Stimulated activated CD8-positive, alpha-beta memory T cell treated with anti-CD3 and anti-CD28 coated beads, Interleukin-7, amount 100 ng/mL, for 4 hours (primary cell): ENCODE data around the gene LAMA3.

Experiments used
- DNase-seq, 2 donors: peaks; one replicate each; pipeline ENCODE4 v3.0.0-alpha.2; 2020; ENCODE audit warnings: low read depth in 2 of 2

Gene LAMA3

DNA sequence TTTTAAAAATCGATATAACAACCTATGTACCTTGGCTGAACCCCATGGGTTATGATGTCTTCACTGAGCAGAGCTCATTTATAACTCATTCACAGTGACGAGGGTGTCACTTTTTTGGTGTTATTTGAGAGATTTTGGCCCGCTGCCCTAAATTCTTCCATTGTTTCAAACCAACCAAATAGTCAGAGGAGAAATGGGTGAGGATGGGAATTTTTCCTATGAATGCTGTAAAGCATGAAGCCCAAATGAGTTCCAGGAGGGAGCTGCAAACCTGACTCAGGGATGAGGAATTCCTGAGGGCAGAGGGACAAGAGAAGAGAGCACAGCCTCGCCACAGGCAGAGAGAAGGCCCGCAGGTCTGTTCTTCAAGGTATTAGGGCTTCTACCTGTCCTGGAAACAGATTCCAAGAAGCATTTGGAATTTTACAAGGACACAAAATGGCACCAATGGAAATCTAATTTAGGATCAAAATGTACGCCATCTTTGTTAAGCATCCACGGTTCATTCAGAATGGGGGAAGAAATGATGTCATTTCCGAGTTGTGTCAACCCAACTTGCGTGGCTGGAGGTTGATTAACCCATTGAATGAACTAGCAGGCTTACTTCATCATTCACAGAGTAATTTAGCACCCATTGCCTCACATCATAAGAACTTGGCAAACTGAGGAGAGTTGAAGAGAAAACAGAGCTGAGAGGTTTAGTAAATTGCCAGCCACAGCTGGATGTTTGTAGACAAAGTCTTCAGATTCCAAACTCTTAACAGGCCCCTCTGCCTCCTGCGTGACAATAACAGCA is 133.5 kb downstream of the LAMA3 start:
- DNase-seq = no peak

DNA sequence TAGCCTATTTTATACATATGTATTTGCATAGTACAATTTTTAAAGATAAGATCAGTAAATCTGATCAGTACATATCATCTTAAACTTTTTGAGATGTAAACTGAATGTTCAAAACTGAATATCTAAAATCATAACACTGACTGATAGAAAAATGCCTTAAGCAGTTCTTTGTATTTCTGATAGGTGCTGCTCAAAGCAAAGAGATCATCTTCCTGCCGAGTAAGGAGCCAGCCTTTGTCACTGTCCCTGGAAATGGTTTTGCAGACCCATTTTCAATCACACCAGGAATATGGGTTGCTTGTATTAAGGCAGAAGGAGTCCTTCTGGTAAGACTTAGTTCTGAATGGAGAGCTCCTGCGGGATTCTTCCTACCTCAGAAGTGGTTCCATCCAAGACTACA is 135.0 kb downstream of the LAMA3 start:
- DNase-seq = no peak

GRCh38 chr18:23824669-23825068 is 135.4 kb downstream of the LAMA3 start:
- no peak for DNase-seq

DNA sequence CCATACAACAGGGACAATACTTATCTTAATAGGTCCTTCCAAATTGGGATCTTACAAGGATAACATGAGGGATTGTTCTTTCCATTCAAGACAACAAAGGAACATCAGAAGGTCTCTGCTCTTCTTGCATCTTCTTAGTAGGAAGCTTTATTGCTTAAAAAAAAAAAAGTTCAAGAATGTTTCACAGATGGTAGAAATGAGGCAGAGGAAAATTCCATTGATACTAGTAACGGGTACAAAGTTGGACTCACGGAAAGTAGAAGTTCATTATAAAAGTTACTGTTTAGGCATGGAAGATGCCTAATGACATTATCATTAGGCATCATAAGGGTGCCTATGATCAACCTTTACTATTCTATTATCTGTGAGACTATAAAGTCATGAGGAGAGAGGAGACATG is 136.2 kb downstream of the LAMA3 start:
- DNase-seq = no peak

DNA sequence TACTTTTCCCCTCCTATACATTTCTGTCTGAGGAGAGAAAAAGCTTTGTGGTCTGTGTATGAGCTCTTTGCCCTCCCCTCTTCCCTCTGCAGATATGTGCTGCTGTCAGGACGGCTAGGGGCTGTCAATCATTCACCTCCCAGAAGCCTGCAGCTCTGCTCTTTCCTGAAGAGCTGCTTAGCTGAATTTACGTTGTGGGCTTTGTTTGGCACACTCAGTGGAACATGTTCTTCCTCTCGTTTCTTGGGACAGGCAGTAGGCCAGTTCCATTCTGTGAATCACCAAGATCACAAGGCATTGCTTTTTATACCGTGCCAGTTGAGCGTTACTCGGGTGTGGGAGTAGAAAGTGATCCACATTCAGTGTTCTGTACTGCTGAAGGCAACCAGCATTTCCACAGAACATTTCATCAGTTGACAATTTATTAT is 136.7 kb downstream of the LAMA3 start:
- no peak for DNase-seq

DNA sequence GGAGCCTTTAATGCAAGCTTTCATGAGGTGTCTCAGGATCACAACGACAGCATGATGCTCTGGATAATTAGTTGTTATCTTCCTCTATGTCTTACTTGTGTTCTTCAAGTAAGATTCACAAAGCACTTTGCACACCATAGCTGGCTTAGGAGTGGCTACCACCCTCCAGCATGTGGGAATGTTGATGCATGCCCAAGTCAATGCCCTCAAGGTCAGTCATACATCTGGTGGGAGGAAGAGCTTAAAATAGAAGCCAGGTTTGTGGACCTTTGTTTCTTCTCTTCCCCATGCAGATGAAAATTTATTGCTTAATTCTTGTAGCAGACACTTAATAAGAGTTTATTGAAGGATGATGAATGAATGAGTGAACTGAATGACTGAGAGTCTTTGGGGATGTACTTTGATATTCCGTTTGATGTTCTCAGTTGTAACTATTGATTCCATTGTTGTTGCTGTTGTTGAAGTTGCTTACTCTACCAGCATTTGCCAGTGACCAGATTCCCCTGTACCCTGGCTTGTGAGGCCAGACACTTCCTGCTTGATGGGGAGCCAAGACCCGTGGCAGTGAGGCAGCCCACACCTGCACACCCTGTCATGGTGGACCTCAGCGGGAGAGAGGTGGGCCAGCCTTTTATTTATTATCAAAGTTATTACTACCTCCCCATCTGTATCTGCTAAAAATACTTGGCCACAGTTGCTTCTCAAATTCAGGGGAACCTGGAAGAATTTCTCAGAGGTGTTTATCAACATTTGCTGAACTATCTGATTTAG is 137.8 kb downstream of the LAMA3 start:
- DNase-seq = no peak

- DNase-seq = no peak
These were observed 138.4 kb downstream of the LAMA3 start for GRCh38 chr18:23827681-23828080.

- peak; percentile 13 to 35 for DNase-seq
These were observed 139.2 kb downstream of the LAMA3 start for GRCh38 chr18:23828426-23828825.

- no peak for DNase-seq
These were observed 143.7 kb downstream of the LAMA3 start for GRCh38 chr18:23832911-23833310.

GRCh38 chr18:23833714-23834113 is 144.5 kb downstream of the LAMA3 start:
- DNase-seq = no peak

DNA sequence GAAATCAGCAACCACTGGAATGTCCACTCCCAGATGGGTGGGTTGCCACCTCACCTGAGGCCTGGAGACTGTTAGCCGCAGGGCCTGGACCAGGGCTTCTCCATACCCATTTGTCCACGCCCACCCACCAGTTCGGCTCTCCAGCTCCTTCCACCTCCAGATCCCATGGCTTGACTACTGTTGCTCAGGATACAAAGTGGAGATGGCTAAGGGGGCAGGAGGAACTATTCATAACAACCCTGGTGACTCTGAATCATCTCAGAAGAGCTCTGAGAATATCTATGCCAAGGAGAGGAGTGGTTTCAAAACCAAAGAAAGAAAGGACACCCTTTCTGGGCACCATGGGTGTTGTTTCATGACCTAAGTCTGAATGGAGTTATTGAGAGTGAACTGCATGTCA is 145.8 kb downstream of the LAMA3 start:
- no peak for DNase-seq

GRCh38 chr18:23835506-23835905 is 146.3 kb downstream of the LAMA3 start:
- no peak for DNase-seq

DNA sequence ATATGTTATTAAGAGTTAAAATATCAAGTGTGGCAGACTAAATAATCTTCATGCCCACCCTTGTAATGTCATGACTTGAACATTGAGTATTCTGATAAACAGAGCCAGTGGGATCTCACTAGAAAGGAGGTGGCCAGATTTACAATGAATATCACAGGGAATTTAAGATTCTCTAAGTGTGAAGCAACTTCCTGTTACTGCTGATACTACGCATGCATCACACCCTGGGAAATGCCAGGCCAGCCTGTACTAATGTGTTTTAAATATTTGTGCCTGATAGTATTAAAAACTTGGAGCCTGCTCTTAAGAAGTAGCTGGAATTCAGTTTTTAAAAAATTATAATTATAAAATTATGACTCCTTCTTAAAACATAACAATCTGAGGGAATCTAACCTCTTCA is 148.3 kb downstream of the LAMA3 start:
- no peak for DNase-seq

- no peak for DNase-seq
These were observed 149.0 kb downstream of the LAMA3 start for GRCh38 chr18:23838233-23838632.

- no peak for DNase-seq
These were observed 149.6 kb downstream of the LAMA3 start for GRCh38 chr18:23838801-23839366.

DNA sequence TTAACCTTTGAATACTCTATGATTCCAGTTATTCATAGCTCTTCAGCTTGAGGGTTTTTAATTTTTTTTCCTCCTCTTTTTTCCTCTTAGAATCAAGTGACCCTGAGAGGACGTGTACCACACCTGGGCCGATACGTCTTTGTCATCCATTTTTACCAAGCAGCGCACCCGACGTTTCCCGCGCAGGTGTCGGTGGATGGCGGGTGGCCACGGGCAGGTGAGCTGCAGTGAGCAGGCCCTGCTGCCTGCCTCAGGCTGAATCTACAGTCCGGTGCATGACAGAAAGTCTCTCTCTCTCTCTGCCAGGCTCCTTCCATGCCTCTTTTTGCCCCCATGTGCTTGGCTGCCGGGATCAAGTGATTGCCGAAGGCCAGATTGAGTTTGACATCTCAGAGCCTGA is 153.1 kb downstream of the LAMA3 start:
- DNase-seq = no peak

DNA sequence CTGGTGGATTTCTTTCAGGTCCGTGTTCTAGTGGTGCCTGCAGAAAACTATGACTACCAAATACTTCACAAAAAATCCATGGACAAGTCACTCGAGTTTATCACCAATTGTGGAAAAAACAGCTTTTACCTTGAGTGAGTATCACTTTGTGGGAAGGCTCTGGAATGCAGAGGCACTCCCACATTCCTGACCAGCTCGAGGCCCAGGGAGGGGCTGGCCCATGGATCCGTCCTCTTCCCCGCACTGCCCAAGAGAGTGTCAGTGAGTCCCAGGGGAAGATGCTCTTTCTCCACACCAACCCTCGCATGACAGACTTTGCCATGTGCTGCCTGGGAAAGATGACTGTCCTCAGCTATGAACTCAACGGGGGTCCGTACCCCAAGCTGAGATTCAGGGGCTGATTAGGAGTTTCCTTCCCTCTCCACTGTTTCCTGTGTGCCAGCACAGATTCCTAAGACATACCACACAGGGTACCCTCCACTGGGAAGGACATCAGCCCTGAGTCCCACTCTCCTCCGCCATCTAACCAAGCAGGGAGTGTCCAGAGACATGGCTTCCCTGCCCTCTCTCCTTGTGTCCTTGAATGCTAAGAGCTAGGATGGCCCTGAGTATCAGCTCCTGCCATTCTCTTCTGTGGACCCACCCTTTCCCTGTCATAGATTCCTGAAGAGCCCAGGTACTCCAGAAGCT is 155.9 kb downstream of the LAMA3 start:
- no peak for DNase-seq

GRCh38 chr18:23845988-23846630 is 156.9 kb downstream of the LAMA3 start:
- DNase-seq = no peak

DNA sequence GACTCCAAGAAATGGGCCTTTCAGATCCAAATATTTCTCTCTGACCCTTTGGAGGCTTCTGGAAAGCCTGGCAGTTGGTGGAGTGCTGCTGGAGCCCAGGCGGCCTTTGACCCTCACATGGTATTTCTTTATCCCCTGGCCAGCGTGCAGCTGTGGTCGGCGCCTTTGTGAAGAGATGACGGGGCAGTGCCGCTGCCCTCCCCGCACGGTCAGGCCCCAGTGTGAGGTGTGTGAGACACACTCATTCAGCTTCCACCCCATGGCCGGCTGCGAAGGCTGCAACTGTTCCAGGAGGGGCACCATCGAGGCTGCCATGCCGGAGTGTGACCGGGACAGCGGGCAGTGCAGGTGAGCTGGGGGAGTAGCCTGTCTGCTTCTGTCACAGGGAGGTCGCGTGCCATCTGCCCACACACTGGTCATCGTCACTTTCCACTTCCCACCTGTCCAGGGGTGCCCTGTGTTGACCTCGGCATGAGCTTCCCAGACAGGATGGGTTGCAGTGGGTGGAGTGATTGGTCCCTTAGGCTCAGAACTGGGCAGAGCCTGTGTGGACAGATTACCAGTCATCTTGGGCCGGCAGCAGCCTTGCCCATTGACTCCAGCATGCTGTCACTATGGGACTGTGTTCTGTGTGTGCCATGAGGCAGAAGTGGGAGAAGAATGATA is 158.2 kb downstream of the LAMA3 start:
- no peak for DNase-seq

- DNase-seq = no peak
These were observed 159.9 kb downstream of the LAMA3 start for GRCh38 chr18:23849141-23849540.

- DNase-seq = no peak
These were observed 161.0 kb downstream of the LAMA3 start for GRCh38 chr18:23850215-23850614.
